Measurements from ENCODE around the gene MED13L.

DNA sequence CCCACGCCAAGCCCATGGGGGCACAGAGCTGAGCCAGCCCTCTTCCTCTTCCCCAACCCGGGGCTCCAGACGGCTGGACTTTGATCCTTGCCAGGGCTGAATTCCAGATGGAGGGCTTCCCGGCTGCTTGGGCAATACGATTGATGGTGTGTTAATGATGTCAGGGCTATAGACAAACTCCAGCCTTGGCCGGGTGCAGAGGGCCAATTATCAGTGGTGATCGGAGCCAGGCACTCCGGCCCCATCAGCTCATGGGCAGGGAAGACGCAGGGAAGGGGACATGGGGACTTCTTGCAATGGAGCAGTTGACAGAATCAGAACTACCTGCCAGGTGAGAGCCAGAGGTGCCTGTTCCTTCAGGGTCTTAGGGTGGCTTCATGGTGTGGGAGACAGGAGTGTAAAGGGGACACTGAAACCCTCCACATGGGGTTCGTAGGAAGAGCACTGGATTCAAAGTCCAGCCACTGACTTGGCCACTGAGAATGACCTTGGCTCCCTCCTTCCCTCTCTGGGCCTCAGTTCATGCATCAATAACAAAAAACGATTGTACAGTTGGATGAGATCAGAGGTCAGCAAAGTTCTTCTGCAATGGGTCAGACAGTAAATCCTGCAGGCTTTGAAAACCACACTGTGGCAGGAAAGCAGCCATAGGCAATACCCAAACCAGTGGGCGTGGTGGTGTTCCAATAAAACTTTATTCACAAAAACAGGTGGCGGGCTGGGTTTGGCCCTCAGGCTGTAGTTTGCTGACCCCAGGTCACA is 333.7 kb downstream of the MED13L start:
- no peak for TF ChIP-seq POLR2AphosphoS5 (IDR thresholded peaks at IDR 0.05; ENCODE audit: low read depth, low read length)
- no peak for TF ChIP-seq SIN3A (IDR thresholded peaks at IDR 0.05; ENCODE audit: borderline replicate concordance, insufficient read depth, low read length)
- TF ChIP-seq, protein P1, sequence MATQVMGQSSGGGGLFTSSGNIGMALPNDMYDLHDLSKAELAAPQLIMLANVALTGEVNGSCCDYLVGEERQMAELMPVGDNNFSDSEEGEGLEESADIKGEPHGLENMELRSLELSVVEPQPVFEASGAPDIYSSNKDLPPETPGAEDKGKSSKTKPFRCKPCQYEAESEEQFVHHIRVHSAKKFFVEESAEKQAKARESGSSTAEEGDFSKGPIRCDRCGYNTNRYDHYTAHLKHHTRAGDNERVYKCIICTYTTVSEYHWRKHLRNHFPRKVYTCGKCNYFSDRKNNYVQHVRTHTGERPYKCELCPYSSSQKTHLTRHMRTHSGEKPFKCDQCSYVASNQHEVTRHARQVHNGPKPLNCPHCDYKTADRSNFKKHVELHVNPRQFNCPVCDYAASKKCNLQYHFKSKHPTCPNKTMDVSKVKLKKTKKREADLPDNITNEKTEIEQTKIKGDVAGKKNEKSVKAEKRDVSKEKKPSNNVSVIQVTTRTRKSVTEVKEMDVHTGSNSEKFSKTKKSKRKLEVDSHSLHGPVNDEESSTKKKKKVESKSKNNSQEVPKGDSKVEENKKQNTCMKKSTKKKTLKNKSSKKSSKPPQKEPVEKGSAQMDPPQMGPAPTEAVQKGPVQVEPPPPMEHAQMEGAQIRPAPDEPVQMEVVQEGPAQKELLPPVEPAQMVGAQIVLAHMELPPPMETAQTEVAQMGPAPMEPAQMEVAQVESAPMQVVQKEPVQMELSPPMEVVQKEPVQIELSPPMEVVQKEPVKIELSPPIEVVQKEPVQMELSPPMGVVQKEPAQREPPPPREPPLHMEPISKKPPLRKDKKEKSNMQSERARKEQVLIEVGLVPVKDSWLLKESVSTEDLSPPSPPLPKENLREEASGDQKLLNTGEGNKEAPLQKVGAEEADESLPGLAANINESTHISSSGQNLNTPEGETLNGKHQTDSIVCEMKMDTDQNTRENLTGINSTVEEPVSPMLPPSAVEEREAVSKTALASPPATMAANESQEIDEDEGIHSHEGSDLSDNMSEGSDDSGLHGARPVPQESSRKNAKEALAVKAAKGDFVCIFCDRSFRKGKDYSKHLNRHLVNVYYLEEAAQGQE (IDR thresholded peaks at IDR 0.05; ENCODE audit: insufficient read depth in 1 of 2, low read depth in 2 of 2, low read length in 2 of 2): no peak
- TF ChIP-seq TAF1 (IDR thresholded peaks at IDR 0.05; ENCODE audit: borderline replicate concordance, insufficient read depth, low read length): no peak

All from PFSK-1 (cell line).